Common myeloid progenitor, CD34-positive (primary cell): ENCODE measurements around the gene KHNYN.
A peak's percentile ranks its signal among the peaks of the same experiment; 100 is the strongest.

ENCODE experiments used
- CTCF ChIA-PET: fragments of 350-600 bp; sonication (Branson Sonifier 250); formaldehyde crosslinking; loops from one replicate; lab custom pipeline; 2021; ENCODE audit warnings: antibody characterized with exemption; lab: Charles Lee
- POLR2A ChIA-PET: fragments of 350-600 bp; sonication (Branson Sonifier 250); formaldehyde crosslinking; loops from one replicate; lab custom pipeline; 2021; ENCODE audit warnings: antibody characterized with exemption; lab: Charles Lee
- DNase-seq, 3 donors: peaks; one replicate each; pipeline versions ENCODE4 v3.0.0 to v3.0.0-alpha.2; 2013
- H3K27ac ChIP-seq, 2 experiments: 1 replicate in 1 of 2; 2 replicates in 1 of 2; pipeline ENCODE4 v1.7.0; 2013; ENCODE audit warnings: inconsistent platforms in 2 of 2, low read length in 2 of 2, mild to moderate bottlenecking in 2 of 2, low read depth in 1 of 2, moderate library complexity in 1 of 2; ENCODE audit not compliant: severe bottlenecking in 2 of 2, insufficient read depth in 1 of 2, poor library complexity in 1 of 2
- H3K27me3 ChIP-seq, 5 experiments: replicated peaks in 2 of 5; 1 replicate in 3 of 5; 2 replicates in 2 of 5; pipeline versions ENCODE4 v1.6.1 to v1.7.0; 2013; ENCODE audit warnings: low read length in 4 of 5, mild to moderate bottlenecking in 2 of 5, moderate library complexity in 2 of 5, inconsistent platforms in 1 of 5; ENCODE audit not compliant: insufficient read depth in 5 of 5, control insufficient read depth in 4 of 5
- H3K36me3 ChIP-seq, 4 experiments: 1 replicate in 2 of 4; 2 replicates in 2 of 4; pipeline versions ENCODE4 v1.6.1 to v1.7.0; 2013; ENCODE audit warnings: low read length in 3 of 4, control low read depth in 1 of 4, mild to moderate bottlenecking in 1 of 4; ENCODE audit not compliant: control insufficient read depth in 4 of 4, insufficient read depth in 4 of 4
- H3K4me1 ChIP-seq, 4 experiments: 1 replicate in 3 of 4; 2 replicates in 1 of 4; pipeline versions ENCODE4 v1.6.1 to v1.7.1; 2013; ENCODE audit warnings: low read length in 3 of 4, mild to moderate bottlenecking in 3 of 4, control low read depth in 1 of 4, inconsistent platforms in 1 of 4, moderate library complexity in 1 of 4; ENCODE audit not compliant: control insufficient read depth in 4 of 4, insufficient read depth in 4 of 4; ENCODE audit errors: control extremely low read depth in 1 of 4
- H3K4me3 ChIP-seq, 7 experiments: 1 replicate in 4 of 7; 2 replicates in 3 of 7; pipeline versions ENCODE4 v1.5.1 to v1.7.0; 2013; ENCODE audit warnings: mild to moderate bottlenecking in 7 of 7, low read length in 6 of 7, moderate library complexity in 6 of 7, inconsistent platforms in 2 of 7, low read depth in 2 of 7, control low read depth in 1 of 7; ENCODE audit not compliant: insufficient read depth in 4 of 7, control insufficient read depth in 1 of 7; ENCODE audit errors: extremely low read depth in 1 of 7
- H3K9me3 ChIP-seq, 5 experiments: 1 replicate in 4 of 5; 2 replicates in 1 of 5; pipeline versions ENCODE4 v1.6.1 to v1.7.1; 2013; ENCODE audit warnings: low read length in 4 of 5, mild to moderate bottlenecking in 2 of 5, inconsistent platforms in 1 of 5, low read depth in 1 of 5, moderate library complexity in 1 of 5; ENCODE audit not compliant: control insufficient read depth in 4 of 5, insufficient read depth in 2 of 5; ENCODE audit errors: control extremely low read depth in 1 of 5
- WGBS: methylation state at CpG from one replicate; pipeline ENCODE4 v1.1.5; 2013; ENCODE audit not compliant: insufficient coverage; 5-methylcytosine and 5-hydroxymethylcytosine counted together

KHNYN gene

GRCh38 chr14:24408764-24409163 is 21.0 kb upstream of the KHNYN start:
- Histone ChIP-seq H3K4me1 (no peaks in the 10 kb centered on the region), H3K4me3 (no peak overlapping the region), H3K9me3 (no peaks in the 10 kb centered on the region), H3K36me3 (peaks cover 0 to 62% (median 27%) of the 10 kb centered on the region in 4 experiments), H3K27ac (no peak overlapping the region), H3K27me3 (no peaks in the 10 kb centered on the region)
- ChIA-PET CTCF (interaction anchor here (0.7 to 23.8 kb wide), 15 partner anchors 8 to 102 kb away, joined by 3 to 489 read pairs (median 9); partner anchors contain the start of genes CBLN3, KHNYN, NYNRIN and RIPK3), POLR2A (interaction anchor here (0.9 kb wide), 1 partner anchor 18 kb away, joined by 3 read pairs; no protein-coding TSS in a partner anchor)
- WGBS = 86% methylated on average over 3 of the region's 3 CpGs
- no peak for DNase-seq

DNA sequence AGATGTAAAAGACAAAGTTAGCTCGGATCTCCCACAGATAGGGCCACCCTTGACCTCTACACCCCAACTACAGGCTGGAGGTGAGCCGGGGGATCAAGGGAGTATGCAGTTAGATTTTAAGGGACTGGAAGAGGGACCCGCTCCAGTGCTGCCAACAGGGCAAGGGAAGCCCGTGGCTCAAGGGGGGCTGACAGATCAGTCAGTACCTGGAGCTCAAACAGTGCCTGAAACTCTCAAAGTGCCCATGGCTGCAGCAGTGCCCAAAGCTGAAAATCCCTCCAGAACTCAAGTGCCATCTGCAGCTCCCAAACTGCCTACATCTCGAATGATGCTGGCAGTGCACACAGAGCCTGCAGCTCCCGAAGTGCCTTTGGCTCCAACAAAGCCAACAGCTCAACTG is 20.6 kb upstream of the KHNYN start:
- H3K4me3 ChIP-seq = no peak overlapping the region
- no peaks in the 10 kb centered on the region for H3K27me3 ChIP-seq
- H3K9me3 ChIP-seq = no peaks in the 10 kb centered on the region
- 98% methylated on average over 4 of the region's 6 CpGs for WGBS
- DNase-seq = no peak
- ChIA-PET CTCF (interaction anchor here (0.7 to 23.8 kb wide), 17 partner anchors 9 to 103 kb away, joined by 3 to 489 read pairs (median 5); partner anchors contain the start of genes CBLN3, KHNYN, NYNRIN and RIPK3), POLR2A (interaction anchor here (0.9 kb wide), 1 partner anchor 18 kb away, joined by 3 read pairs; no protein-coding TSS in a partner anchor)
- no peaks in the 10 kb centered on the region for H3K4me1 ChIP-seq
- H3K36me3 ChIP-seq = peaks cover 0 to 66% (median 31%) of the 10 kb centered on the region in 4 experiments
- no peak overlapping the region for H3K27ac ChIP-seq

GRCh38 chr14:24409956-24410355 is 19.8 kb upstream of the KHNYN start:
- WGBS = 98% methylated on average over 10 of the region's 10 CpGs

DNA sequence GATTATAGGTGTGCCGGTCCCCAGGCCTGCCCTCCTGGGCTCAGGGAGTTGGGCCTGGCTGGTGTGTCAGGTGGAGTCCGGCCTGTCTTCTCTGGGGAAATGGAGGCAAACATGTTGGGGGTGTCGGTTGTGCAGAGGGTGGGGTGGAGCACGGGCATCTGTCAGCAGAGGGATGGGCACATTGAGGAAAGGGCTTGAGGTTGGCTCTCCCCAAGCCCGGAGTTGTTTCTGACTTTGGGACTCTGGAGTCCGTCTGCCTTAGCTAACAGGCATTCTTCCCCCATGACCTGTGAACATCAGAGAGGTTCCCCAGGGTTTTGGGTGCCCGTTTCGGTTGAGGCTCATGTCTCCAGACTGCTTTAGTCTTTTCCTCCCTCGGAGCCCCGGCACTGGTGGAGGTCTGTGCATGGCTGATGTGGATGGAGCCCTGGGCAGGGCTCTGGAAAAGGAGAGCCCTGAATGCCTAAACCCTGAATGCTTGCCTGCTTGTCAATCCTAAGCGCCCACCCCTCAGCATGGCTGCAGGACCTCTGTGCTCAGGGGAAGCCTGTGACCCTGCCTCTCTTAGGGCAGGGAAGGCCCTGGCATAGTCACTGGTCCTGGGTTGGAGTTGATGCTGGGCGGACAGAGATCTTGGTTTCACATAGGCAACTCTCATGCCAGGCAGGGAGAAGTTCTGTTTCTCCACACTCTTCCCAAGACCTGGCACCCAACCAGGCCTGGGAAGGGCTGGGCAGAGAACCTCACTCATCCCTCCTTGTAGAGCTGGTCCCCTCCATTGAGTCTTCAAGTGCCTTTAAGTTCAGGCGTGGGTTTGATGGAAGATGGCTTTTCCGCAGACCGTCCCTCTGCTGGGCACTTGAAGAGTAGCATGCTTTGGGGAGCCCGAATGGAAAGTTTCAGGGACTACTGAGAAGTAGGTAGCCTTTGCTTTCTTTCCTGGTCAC is 18.0 kb upstream of the KHNYN start:
- H3K4me1 ChIP-seq = no peaks in the 10 kb centered on the region
- WGBS = 71% methylated on average over 12 of the region's 16 CpGs
- no peak overlapping the region for H3K27ac ChIP-seq
- H3K36me3 ChIP-seq = peaks cover 0 to 79% (median 38%) of the 10 kb centered on the region in 4 experiments
- peak; percentile 64 to 78 (median 76) for DNase-seq
- ChIA-PET POLR2A (no interaction called here), CTCF (interaction anchor here (0.8 to 23.8 kb wide), 18 partner anchors 7 to 114 kb away, joined by 3 to 489 read pairs (median 8); partner anchors contain the start of genes CBLN3, KHNYN and NYNRIN)
- no peak overlapping the region for H3K4me3 ChIP-seq
- H3K27me3 ChIP-seq = no peaks in the 10 kb centered on the region
- H3K9me3 ChIP-seq = no peaks in the 10 kb centered on the region

More at GRCh38 chr14:24409956-24410355, 19.8 kb upstream of the KHNYN start:
- POLR2A ChIA-PET = interaction anchor here (0.7 kb wide), 1 partner anchor 74 kb away, joined by 3 read pairs; no protein-coding TSS in a partner anchor
- Histone ChIP-seq H3K4me1 (no peaks in the 10 kb centered on the region), H3K27ac (no peak overlapping the region), H3K36me3 (peaks cover 0 to 69% (median 35%) of the 10 kb centered on the region in 4 experiments), H3K9me3 (no peaks in the 10 kb centered on the region), H3K4me3 (no peak overlapping the region), H3K27me3 (no peaks in the 10 kb centered on the region)
- CTCF ChIA-PET = interaction anchor here (1.0 to 23.8 kb wide), 18 partner anchors 9 to 79 kb away, joined by 3 to 489 read pairs (median 7); partner anchors contain the start of genes CBLN3, KHNYN and NYNRIN
- no peak for DNase-seq

DNA sequence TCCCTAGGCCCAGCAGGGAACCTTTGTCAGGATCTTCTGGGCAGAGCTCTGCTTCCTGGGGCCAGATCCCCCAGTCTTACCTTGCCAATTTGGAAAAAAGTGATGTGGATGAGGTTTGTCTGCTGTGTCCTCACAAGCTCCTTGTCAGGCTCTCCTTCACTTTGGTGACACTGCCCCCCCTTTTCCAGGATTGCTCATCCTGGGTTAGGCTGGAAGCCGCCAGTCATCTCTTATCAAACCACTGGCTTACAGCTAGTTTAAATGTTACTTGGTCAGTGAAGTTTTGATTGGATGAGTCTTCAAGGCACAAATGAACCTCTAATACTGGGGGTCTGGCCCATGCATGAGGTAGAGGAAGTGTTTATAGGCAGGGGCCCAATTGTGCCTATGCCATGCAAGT is 15.7 kb upstream of the KHNYN start:
- no peak for DNase-seq

GRCh38 chr14:24414732-24415420 is 14.9 kb upstream of the KHNYN start:
- Histone ChIP-seq H3K27me3 (peaks cover 0 to 13% (median 5%) of the 10 kb centered on the region in 5 experiments), H3K4me3 (no peak overlapping the region), H3K9me3 (no peaks in the 10 kb centered on the region), H3K27ac (no peak overlapping the region), H3K4me1 (peaks cover 0 to 6% (median 0%) of the 10 kb centered on the region in 4 experiments), H3K36me3 (peaks cover 0 to 56% (median 24%) of the 10 kb centered on the region in 4 experiments)
- ChIA-PET CTCF (interaction anchor here (0.5 to 23.8 kb wide), 8 partner anchors 15 to 169 kb away, joined by 3 to 489 read pairs (median 5); partner anchors contain the start of genes CBLN3 and KHNYN), POLR2A (no interaction called here)
- 99% methylated on average over 11 of the region's 15 CpGs for WGBS
- DNase-seq = no peak

More for the DNA sequence above, 15.7 kb upstream of the KHNYN start:
- Histone ChIP-seq H3K27ac (no peak overlapping the region), H3K9me3 (no peaks in the 10 kb centered on the region), H3K4me1 (peaks cover 0 to 6% (median 0%) of the 10 kb centered on the region in 4 experiments), H3K4me3 (no peak overlapping the region), H3K36me3 (peaks cover 0 to 64% (median 27%) of the 10 kb centered on the region in 4 experiments), H3K27me3 (peaks cover 0 to 6% (median 4%) of the 10 kb centered on the region in 5 experiments)
- POLR2A ChIA-PET = no interaction called here
- no CpG with 5 or more reads among the region's 1 CpG for WGBS
- CTCF ChIA-PET = interaction anchor here (0.6 to 23.8 kb wide), 16 partner anchors 14 to 87 kb away, joined by 3 to 489 read pairs (median 6); partner anchors contain the start of genes CBLN3, KHNYN, NYNRIN and RIPK3
